Measurements from ENCODE around the gene RNF2. TPM values are rescaled to one million over a fixed set of nuclear protein-coding genes. Genes with fewer than 3 reads are reported as not detected.

The RNF2 gene
- total and polyA plus RNA-seq, 10 of the 15 experiments (the other 5 are each of a cell fraction or from before 2014, with no cell fraction given), result 4.8 to 36.3 (median 15.1) TPM

- TF ChIP-seq USF1 (IDR thresholded peaks at IDR 0.05; ENCODE audit: borderline replicate concordance, extremely low read length, insufficient read depth, low read depth, low read length), result no peak
Observed at GRCh38 chr1:185111873-185112272, 66.5 kb downstream of the RNF2 start (continued).

GRCh38 chr1:185112356-185112755 lies 67.0 kb downstream of the RNF2 start:
- Histone ChIP-seq H3K79me2 (ENCODE audit: control insufficient read depth, insufficient read depth, low read length) (no peaks in the 10 kb centered on the region), H4K20me1 (ENCODE audit: control insufficient read depth, insufficient read depth) (no peaks in the 10 kb centered on the region), H3K27ac (ENCODE audit: control insufficient read depth, insufficient read depth) (no peak overlapping the region), H3K4me3 (no peak overlapping the region), H3K4me1 (ENCODE audit: control insufficient read depth, insufficient read depth, low read length) (no peaks in the 10 kb centered on the region), H3K36me3 (ENCODE audit: control insufficient read depth in 2 of 2, insufficient read depth in 2 of 2, low read length in 1 of 2) (no peaks in the 10 kb centered on the region), H3K27me3 (replicated peaks in 1 of 2; ENCODE audit: control insufficient read depth in 2 of 2, insufficient read depth in 2 of 2, low read length in 1 of 2) (no peaks in the 10 kb centered on the region), H3K9ac (ENCODE audit: control insufficient read depth, insufficient read depth, low read length) (no peak overlapping the region), H3K9me3 (replicated peaks; ENCODE audit: control insufficient read depth, insufficient read depth, low read length) (no peaks in the 10 kb centered on the region; the same call in 2 of the 3 replicates), H2AFZ (ENCODE audit: control insufficient read depth, low read depth, low read length) (no peak overlapping the region), H3K4me2 (ENCODE audit: control insufficient read depth, insufficient read depth) (no peak overlapping the region)
- ATAC-seq (no peak), FAIRE-seq (no peak), DNase-seq (ENCODE audit: low read depth, low spot score) (no peak)
- ChIA-PET RAD21 (ENCODE audit: unreplicated experiment) (no interaction called here), POLR2A (no interaction called here), CTCF (no interaction called here), SMC1A (ENCODE audit: uncharacterized antibody, unreplicated experiment) (no interaction called here)
- WGBS (ENCODE audit: insufficient coverage, insufficient replicate concordance, low lambda C conversion rate, missing lambda C conversion rate), result 94% methylated on average over 2 of the region's 2 CpGs
- BruUV-seq (replicated peaks), result no TSS peak
- intact Hi-C loops (cut with micrococcal nuclease; ENCODE audit: unreplicated experiment) (no loop called here), in situ Hi-C loops (cut with MboI) (no loop called here)
- TF ChIP-seq NKRF (conservative IDR thresholded peaks at IDR 0.05), result no peak
- TF ChIP-seq SP1 (IDR thresholded peaks at IDR 0.05; ENCODE audit: low read depth, low read length), result no peak
- no peak for TF ChIP-seq NR2C2 (IDR thresholded peaks at IDR 0.05; ENCODE audit: borderline replicate concordance, control insufficient read depth, insufficient read length, low read depth)
- no peak for TF ChIP-seq MTA2 (IDR thresholded peaks at IDR 0.05; ENCODE audit: low read depth)
- no peak for TF ChIP-seq ZNF384 (IDR thresholded peaks at IDR 0.05; ENCODE audit: borderline replicate concordance, low read depth, low read length)
- TF ChIP-seq RAD21 (IDR thresholded peaks at IDR 0.05; ENCODE audit: insufficient read depth, low read depth, low read length), result no peak
- TF ChIP-seq E2F4 (IDR thresholded peaks at IDR 0.05; ENCODE audit: low read depth, low read length), result no peak
- no peak for TF ChIP-seq USF1 (IDR thresholded peaks at IDR 0.05; ENCODE audit: borderline replicate concordance, extremely low read length, insufficient read depth, low read depth, low read length)
- TF ChIP-seq NR2C1 (IDR thresholded peaks at IDR 0.05), result no peak
- no peak for TF ChIP-seq PML (IDR thresholded peaks at IDR 0.05; ENCODE audit: low read length)
- TF ChIP-seq ZBTB40 (IDR thresholded peaks at IDR 0.05; ENCODE audit: borderline replicate concordance), result no peak

Data from GM12878 (cell line).